Measurements from ENCODE around the gene MAP3K8.

The MAP3K8 gene

DNA sequence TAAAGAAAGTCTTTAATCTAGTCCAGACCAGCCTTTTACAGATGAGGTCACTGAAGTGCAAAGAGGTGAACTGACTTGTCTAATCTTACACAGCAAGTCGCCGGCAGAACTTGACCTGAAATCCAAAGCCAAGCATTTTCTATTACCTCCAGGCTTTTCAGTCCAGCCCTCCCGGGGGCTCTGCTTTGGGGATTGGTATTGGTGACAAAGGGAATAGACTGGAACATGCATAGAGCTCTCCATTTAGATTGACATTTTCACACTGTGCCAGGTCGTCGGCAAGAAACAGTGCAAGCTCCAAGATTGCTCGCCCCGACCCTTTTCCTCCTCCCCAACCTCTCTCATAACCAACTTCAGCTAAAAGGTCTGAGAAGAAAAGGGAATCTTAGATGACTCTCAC is 42.7 kb upstream of the MAP3K8 start:
- TF ChIP-seq, protein P1, sequence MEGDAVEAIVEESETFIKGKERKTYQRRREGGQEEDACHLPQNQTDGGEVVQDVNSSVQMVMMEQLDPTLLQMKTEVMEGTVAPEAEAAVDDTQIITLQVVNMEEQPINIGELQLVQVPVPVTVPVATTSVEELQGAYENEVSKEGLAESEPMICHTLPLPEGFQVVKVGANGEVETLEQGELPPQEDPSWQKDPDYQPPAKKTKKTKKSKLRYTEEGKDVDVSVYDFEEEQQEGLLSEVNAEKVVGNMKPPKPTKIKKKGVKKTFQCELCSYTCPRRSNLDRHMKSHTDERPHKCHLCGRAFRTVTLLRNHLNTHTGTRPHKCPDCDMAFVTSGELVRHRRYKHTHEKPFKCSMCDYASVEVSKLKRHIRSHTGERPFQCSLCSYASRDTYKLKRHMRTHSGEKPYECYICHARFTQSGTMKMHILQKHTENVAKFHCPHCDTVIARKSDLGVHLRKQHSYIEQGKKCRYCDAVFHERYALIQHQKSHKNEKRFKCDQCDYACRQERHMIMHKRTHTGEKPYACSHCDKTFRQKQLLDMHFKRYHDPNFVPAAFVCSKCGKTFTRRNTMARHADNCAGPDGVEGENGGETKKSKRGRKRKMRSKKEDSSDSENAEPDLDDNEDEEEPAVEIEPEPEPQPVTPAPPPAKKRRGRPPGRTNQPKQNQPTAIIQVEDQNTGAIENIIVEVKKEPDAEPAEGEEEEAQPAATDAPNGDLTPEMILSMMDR (IDR thresholded peaks at IDR 0.05; ENCODE audit: control insufficient read depth, insufficient read depth, low read depth, low read length, missing control alignments), result no peak
- no peak for DNase-seq (ENCODE audit: low read depth)
- H3K4me3 ChIP-seq (ENCODE audit: control insufficient read depth, low read depth, low read length), result no peak overlapping the region

DNA sequence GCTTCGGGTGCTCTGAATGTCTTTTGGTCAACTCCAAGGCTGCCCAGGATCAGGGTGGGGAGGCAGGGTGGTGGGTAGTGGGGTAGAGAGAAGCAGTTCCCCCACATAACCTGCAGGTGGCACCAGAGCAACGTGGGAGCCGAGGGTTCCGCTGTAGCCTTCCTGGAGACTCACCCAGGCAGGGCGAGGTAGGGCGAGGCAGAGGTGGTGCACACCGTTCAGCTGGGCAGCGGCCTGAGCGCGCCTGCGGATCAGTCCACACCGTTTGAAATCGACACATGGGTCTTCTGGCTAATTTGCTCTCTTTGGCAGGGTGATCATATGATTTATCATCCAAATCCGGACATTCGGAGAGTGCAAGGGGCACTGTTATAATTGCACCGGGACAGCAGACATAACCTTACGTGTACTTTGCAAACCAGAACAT is 41.4 kb upstream of the MAP3K8 start:
- TF ChIP-seq, protein P1 (IDR thresholded peaks at IDR 0.05; ENCODE audit: control insufficient read depth, insufficient read depth, low read depth, low read length, missing control alignments), result peak; percentile 96
- DNase-seq (ENCODE audit: low read depth), result no peak
- no peak overlapping the region for H3K4me3 ChIP-seq (ENCODE audit: control insufficient read depth, low read depth, low read length)

DNA sequence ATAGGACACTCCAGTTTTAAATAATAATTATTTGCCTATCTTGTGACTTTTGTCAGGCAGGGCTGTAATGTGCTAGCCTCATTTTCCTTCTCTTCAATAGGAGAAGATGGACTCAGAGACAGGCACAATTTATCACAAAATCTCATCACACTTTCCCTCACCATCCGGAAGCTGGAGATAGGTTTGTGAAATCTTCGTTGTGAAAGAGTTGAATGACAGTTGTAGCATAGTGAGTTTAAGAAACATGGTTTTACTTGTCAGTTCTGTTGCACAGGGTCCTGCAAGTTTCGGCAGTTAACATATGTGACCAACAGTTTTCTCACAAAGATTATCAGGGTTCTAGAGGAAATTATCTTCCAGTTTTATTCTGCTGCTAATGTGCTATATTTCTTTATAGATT is 37.7 kb upstream of the MAP3K8 start:
- no peak for DNase-seq (ENCODE audit: low read depth)
- TF ChIP-seq, protein P1 (IDR thresholded peaks at IDR 0.05; ENCODE audit: control insufficient read depth, insufficient read depth, low read depth, low read length, missing control alignments), result no peak
- H3K4me3 ChIP-seq (ENCODE audit: control insufficient read depth, low read depth, low read length), result no peak overlapping the region

DNA sequence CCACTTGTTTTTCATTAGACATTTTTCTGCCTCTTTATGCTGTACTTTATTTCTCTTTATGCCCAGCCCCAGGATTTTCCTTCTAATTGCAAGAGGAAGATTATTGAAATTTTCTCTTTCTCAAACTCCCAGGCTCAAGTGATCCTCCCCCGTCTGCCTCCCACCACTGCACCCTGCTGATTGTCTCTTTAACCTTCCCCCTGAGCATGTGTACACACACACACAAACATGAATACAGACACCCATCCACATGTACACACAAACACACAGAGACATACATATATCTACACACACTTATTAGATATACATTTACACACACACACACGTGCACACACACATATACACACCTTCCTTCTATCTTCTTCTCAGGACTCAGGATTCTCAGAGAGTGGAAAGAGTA is 37.3 kb upstream of the MAP3K8 start:
- TF ChIP-seq, protein P1 (IDR thresholded peaks at IDR 0.05; ENCODE audit: control insufficient read depth, insufficient read depth, low read depth, low read length, missing control alignments), result no peak
- DNase-seq (ENCODE audit: low read depth), result no peak
- no peak overlapping the region for H3K4me3 ChIP-seq (ENCODE audit: control insufficient read depth, low read depth, low read length)

DNA sequence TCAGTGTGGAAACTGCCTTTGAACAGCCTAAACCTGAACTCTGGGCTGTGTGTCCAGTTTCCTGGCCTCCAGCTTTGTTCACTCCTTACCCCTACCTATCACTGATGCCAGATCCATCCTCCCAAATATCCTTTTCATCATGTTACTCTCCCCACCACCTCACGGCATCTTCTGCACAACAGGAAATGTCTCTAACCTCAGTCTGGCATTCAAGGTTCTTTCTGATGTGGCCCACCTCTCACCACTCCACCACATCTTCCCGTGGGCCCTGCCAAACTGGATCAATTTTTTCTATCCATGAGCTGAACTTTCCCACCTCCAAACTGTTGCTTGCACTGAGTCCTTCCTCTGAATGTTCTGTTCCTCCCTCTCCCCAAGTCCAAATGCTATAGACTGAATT is 35.8 kb upstream of the MAP3K8 start:
- TF ChIP-seq, protein P1 (IDR thresholded peaks at IDR 0.05; ENCODE audit: control insufficient read depth, insufficient read depth, low read depth, low read length, missing control alignments), result no peak
- no peak for DNase-seq (ENCODE audit: low read depth)
- no peak overlapping the region for H3K4me3 ChIP-seq (ENCODE audit: control insufficient read depth, low read depth, low read length)

DNA sequence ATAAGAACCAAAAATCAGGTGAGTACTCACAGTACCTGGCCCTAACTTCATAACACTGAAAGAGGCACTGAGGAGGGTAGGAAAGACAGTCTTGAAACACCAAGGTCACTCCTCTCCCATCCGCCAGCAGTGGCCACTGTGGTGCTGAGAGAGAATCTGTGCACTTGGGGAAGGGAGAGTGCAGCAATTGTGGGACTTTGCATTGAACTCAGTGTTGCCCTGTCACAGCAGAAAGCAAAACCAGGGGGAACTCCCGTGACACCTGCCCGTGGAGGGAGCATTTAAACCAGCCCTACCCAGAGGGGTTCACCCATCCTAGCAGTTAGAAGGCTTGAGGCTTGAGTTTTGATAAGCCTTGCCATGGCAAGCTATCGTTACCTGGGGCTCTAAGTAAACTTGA is 35.2 kb upstream of the MAP3K8 start:
- no peak overlapping the region for H3K4me3 ChIP-seq (ENCODE audit: control insufficient read depth, low read depth, low read length)
- no peak for DNase-seq (ENCODE audit: low read depth)
- TF ChIP-seq, protein P1 (IDR thresholded peaks at IDR 0.05; ENCODE audit: control insufficient read depth, insufficient read depth, low read depth, low read length, missing control alignments), result no peak

DNA sequence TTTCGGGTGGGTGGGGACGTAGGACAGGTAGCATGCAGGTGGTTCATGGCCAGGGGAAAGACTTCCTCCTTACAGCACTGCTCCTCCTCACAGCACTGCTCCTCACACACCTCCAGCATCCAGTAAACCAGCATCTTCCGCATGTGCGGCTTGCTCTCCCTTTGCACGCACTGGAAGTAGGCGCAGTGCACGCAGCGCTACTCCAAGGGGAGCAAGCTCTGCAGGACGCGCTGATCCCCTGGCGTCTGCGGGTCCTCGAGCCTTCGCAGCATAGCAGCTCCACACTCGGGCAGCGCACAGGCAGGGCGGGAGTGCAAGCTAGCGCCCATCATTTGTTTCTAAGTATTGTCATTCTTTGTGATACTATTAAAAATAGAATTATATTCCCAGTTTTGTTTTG is 30.5 kb upstream of the MAP3K8 start:
- no peak overlapping the region for H3K4me3 ChIP-seq (ENCODE audit: control insufficient read depth, low read depth, low read length)
- no peak for DNase-seq (ENCODE audit: low read depth)
- TF ChIP-seq, protein P1 (IDR thresholded peaks at IDR 0.05; ENCODE audit: control insufficient read depth, insufficient read depth, low read depth, low read length, missing control alignments), result no peak
